Panc1 (cell line): ENCODE results near the gene TSPAN4. TPM values are rescaled to one million over a fixed set of nuclear protein-coding genes. Genes with fewer than 3 reads are reported as not detected.
A peak's percentile ranks its signal among the peaks of the same experiment; 100 is the strongest.

ENCODE experiments used
- ATAC-seq: fragments of 200-7000 bp; cut with Tn5 transposase; 2 replicates; pipeline ENCODE4 v1.9.1; 2020; ENCODE audit warnings: mild to moderate bottlenecking, moderate library complexity
- BruUV-seq: library from RNA; stranded (reverse); fragments of 400-500 nt; replicated peaks from 2 replicates; lab custom pipeline; 2021; lab: Mats Ljungman, UMichigan
- CTCF ChIA-PET: fragments of 300-600 bp; sonication (Branson Sonifier 250); formaldehyde crosslinking; loops from one replicate; lab custom pipeline; 2022; ENCODE audit warnings: antibody characterized with exemption; lab: Charles Lee
- POLR2A ChIA-PET: fragments of 300-600 bp; sonication (Branson Sonifier 250); formaldehyde crosslinking; loops from one replicate; lab custom pipeline; 2022; ENCODE audit warnings: antibody characterized with exemption; lab: Charles Lee
- DNase-seq: peaks from one replicate; pipeline ENCODE4 v3.0.0-alpha.2; 2010; ENCODE audit warnings: low read depth, low spot score
- H3K27ac ChIP-seq: 2 replicates; pipeline ENCODE4 v1.5.1; 2011; ENCODE audit warnings: mild to moderate bottlenecking, low read length, inconsistent platforms
- H3K27me3 ChIP-seq: fragments of 200-500 bp; sonication (Bioruptor generic); 2 replicates; pipeline ENCODE4 v1.6.0; 2014; ENCODE audit warnings: low read length, inconsistent platforms; ENCODE audit not compliant: control insufficient read depth, insufficient read depth
- H3K36me3 ChIP-seq: fragments of 200-500 bp; sonication (Bioruptor generic); 2 replicates; pipeline ENCODE4 v1.5.1; 2014; ENCODE audit warnings: inconsistent platforms, mild to moderate bottlenecking, low read length, moderate library complexity; ENCODE audit not compliant: control insufficient read depth, insufficient read depth
- H3K4me1 ChIP-seq: 2 replicates; pipeline ENCODE4 v1.5.1; 2011; ENCODE audit warnings: inconsistent platforms, mild to moderate bottlenecking, low read length, moderate library complexity; ENCODE audit not compliant: control insufficient read depth, insufficient read depth
- H3K4me3 ChIP-seq, 2 experiments: 2 replicates each; pipeline ENCODE4 v1.5.1; 2011 to 2012; ENCODE audit warnings: low read depth in 2 of 2, low read length in 2 of 2, mild to moderate bottlenecking in 2 of 2, inconsistent platforms in 1 of 2, moderate library complexity in 1 of 2
- H3K9me3 ChIP-seq: fragments of 200-500 bp; sonication (Bioruptor generic); 2 replicates; pipeline ENCODE4 v1.5.1; 2014; ENCODE audit warnings: low read depth, mild to moderate bottlenecking, inconsistent platforms, low read length, moderate library complexity; ENCODE audit not compliant: control insufficient read depth, insufficient read depth
- POLR2AphosphoS5 ChIP-seq: IDR thresholded peaks from 2 replicates; pipeline ENCODE4 v1.6.1; 2012; ENCODE audit warnings: mild to moderate bottlenecking, low read depth, low read length, moderate library complexity
- SIN3A ChIP-seq: IDR thresholded peaks from 2 replicates; pipeline ENCODE4 v1.6.1; 2012; ENCODE audit warnings: low read depth, mild to moderate bottlenecking, low read length, moderate library complexity, borderline replicate concordance; ENCODE audit not compliant: insufficient read depth
- TCF7L2 ChIP-seq: IDR thresholded peaks from 2 replicates; pipeline ENCODE4 v1.6.1; 2011; ENCODE audit warnings: mild to moderate bottlenecking, low read depth, low read length, inconsistent platforms
- in situ Hi-C: cut with HindIII; loops from 2 replicates; pipeline ENCODE4 v1.10.0; 2016; ENCODE audit warnings: low sequenced_read_pairs, low pct_unique_long_range_greater_than_20kb
- intact Hi-C: fragments of 100-400 bp; cut with micrococcal nuclease; formaldehyde crosslinking; loops from one replicate; pipeline ENCODE4 v1.10.0; 2022; ENCODE audit not compliant: unreplicated experiment
- total RNA-seq: library from RNA; stranded (reverse); gene quantifications from one replicate; pipeline ENCODE4 v1.2.1, GENCODE V29; 2021; ENCODE audit not compliant: unreplicated experiment
- TF ChIP-seq, protein P1 (sequence below), 2 experiments: IDR thresholded peaks; 2 replicates each; pipeline ENCODE4 v1.6.1; 2011 to 2012; ENCODE audit warnings: low read depth in 2 of 2, control low read depth in 1 of 2, low read length in 1 of 2, mild to moderate bottlenecking in 1 of 2, moderate library complexity in 1 of 2; ENCODE audit not compliant: insufficient read depth in 1 of 2
- TF ChIP-seq, protein P2 (sequence below): fragments of 450-650 bp; IDR thresholded peaks from 2 replicates; pipeline ENCODE4 v1.5.1; 2017; ENCODE audit warnings: mild to moderate bottlenecking

TSPAN4 gene
- total RNA-seq, 1 experiment from 2014 or later, result 187 TPM

DNA sequence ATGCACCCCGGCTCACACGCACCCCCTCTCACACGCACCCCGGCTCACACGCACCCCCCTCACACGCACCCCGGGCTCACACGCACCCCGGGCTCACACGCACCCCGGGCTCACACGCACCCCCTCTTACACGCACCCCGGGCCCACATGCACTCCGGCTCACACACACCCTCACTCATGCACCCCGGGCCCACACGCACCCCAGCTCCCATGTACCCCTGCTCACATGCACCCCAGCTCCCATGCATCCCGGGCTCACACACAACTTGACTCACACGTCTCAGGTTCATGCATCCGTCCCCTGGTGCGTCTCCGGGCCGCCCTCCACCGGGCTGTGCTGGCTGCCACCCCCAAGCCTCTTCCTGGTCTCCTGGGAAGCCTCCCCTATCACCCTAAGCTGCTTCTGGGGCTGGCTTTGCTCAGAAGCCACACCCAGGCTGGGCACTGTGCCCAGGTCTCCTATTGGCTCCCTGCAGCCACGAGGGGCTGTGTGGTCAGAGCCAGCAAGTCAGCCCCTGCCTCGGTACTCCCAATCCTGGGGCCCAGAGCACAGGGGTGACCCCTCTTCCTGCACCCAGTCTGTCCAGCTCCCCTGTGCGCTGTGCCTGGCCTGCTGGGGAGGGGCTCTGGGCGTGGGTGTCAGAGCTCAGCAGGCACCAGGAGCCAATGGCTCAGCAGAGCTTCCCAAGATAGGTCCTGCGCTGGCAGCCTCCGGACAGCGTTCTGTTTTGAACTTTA is 16.9 kb downstream of the TSPAN4 start:
- no peaks in the 10 kb centered on the region for H3K36me3 ChIP-seq
- ChIA-PET CTCF (no interaction called here), POLR2A (interaction anchor here (1.3 kb wide), 1 partner anchor 55 kb away, joined by 3 read pairs; no protein-coding TSS in a partner anchor)
- H3K9me3 ChIP-seq, result no peaks in the 10 kb centered on the region
- H3K27me3 ChIP-seq, result no peaks in the 10 kb centered on the region
- H3K4me1 ChIP-seq, result peaks cover 63% of the 10 kb centered on the region
- in situ Hi-C loops, result no loop called here
- no peak overlapping the region for H3K4me3 ChIP-seq
- H3K27ac ChIP-seq, result peak overlapping the region; percentile 31; the same call in 1 of the 2 replicates
- no TSS peak for BruUV-seq
- ATAC-seq (peak; percentile 8), DNase-seq (no peak)
- intact Hi-C loops, result no loop called here
- TF ChIP-seq, protein P1, sequence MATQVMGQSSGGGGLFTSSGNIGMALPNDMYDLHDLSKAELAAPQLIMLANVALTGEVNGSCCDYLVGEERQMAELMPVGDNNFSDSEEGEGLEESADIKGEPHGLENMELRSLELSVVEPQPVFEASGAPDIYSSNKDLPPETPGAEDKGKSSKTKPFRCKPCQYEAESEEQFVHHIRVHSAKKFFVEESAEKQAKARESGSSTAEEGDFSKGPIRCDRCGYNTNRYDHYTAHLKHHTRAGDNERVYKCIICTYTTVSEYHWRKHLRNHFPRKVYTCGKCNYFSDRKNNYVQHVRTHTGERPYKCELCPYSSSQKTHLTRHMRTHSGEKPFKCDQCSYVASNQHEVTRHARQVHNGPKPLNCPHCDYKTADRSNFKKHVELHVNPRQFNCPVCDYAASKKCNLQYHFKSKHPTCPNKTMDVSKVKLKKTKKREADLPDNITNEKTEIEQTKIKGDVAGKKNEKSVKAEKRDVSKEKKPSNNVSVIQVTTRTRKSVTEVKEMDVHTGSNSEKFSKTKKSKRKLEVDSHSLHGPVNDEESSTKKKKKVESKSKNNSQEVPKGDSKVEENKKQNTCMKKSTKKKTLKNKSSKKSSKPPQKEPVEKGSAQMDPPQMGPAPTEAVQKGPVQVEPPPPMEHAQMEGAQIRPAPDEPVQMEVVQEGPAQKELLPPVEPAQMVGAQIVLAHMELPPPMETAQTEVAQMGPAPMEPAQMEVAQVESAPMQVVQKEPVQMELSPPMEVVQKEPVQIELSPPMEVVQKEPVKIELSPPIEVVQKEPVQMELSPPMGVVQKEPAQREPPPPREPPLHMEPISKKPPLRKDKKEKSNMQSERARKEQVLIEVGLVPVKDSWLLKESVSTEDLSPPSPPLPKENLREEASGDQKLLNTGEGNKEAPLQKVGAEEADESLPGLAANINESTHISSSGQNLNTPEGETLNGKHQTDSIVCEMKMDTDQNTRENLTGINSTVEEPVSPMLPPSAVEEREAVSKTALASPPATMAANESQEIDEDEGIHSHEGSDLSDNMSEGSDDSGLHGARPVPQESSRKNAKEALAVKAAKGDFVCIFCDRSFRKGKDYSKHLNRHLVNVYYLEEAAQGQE (IDR thresholded peaks at IDR 0.05; ENCODE audit: insufficient read depth in 1 of 2, low read depth in 2 of 2, low read length in 1 of 2), result no peak
- TF ChIP-seq TCF7L2, result no peak
- no peak for TF ChIP-seq SIN3A
- TF ChIP-seq POLR2AphosphoS5, result no peak

DNA sequence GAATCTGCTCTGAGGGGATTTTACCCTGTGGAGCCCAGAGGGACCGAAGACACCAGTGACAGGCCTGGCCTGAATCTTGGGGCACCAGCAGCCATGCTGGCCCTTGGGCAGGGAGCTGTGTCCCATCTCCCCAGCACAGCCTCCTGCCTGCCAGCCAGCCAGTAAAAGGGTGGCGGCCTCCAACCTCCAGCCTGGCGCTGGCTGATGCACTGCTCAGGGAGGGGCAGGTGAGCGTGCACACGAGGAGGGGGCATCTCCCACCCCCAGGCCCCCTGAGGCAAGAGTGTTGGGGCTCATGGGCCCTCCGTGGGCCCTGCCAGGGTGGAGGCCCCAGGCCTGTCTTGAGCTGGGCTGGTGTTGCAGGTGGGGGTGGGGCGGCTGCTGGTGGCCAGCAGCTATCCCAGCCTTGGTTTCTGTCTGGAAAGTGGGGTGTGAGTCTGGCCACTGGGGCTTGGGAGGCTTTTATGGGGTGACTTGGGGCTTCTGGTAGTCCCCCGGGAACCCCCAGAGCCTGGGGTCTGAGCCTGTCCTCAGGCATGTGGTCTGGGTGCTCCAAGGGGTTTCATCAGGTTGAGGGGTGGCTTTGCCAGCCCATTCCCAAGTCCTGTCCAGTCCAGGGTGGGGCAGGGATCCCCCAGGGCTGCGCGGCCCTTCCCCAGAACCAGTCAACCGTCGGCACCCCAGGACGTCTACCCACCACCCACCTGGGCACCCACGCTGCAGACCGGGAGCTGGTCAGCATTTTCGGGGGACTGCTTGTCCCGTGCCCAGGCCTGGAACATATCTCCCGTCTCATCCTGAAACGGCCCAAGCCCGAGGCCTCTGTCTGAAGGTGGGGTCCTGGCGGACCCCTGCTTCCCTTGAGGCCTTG is 17.8 kb downstream of the TSPAN4 start:
- ATAC-seq, result peak; percentile 7; the same call in 1 of the 2 replicates
- TF ChIP-seq, protein P2, sequence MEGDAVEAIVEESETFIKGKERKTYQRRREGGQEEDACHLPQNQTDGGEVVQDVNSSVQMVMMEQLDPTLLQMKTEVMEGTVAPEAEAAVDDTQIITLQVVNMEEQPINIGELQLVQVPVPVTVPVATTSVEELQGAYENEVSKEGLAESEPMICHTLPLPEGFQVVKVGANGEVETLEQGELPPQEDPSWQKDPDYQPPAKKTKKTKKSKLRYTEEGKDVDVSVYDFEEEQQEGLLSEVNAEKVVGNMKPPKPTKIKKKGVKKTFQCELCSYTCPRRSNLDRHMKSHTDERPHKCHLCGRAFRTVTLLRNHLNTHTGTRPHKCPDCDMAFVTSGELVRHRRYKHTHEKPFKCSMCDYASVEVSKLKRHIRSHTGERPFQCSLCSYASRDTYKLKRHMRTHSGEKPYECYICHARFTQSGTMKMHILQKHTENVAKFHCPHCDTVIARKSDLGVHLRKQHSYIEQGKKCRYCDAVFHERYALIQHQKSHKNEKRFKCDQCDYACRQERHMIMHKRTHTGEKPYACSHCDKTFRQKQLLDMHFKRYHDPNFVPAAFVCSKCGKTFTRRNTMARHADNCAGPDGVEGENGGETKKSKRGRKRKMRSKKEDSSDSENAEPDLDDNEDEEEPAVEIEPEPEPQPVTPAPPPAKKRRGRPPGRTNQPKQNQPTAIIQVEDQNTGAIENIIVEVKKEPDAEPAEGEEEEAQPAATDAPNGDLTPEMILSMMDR, result no peak
- TF ChIP-seq SIN3A (no peak), POLR2AphosphoS5 (0 out of 2 replicates have a peak, but pooled peaks have one; percentile 46), TCF7L2 (no peak)
- TF ChIP-seq, protein P1 (IDR thresholded peaks at IDR 0.05; ENCODE audit: insufficient read depth in 1 of 2, low read depth in 2 of 2, low read length in 1 of 2), result no peak
- ChIA-PET CTCF (interaction anchor here (0.6 kb wide), 1 partner anchor 91 kb away, joined by 3 read pairs; no protein-coding TSS in a partner anchor), POLR2A (interaction anchor here (0.6 to 1.3 kb wide), 2 partner anchors 56 to 339 kb away, joined by 3 read pairs; no protein-coding TSS in a partner anchor)
- no peaks in the 10 kb centered on the region for H3K27me3 ChIP-seq
- no TSS peak for BruUV-seq
- no peak overlapping the region for H3K4me3 ChIP-seq
- peaks cover 72% of the 10 kb centered on the region for H3K4me1 ChIP-seq
- H3K9me3 ChIP-seq, result no peaks in the 10 kb centered on the region
- H3K27ac ChIP-seq, result peak overlapping the region; percentile 31; the same call in 1 of the 2 replicates
- no peak for DNase-seq
- in situ Hi-C loops, result no loop called here
- H3K36me3 ChIP-seq, result no peaks in the 10 kb centered on the region
- intact Hi-C loops, result no loop called here
